GM12891 (cell line): ENCODE results near the gene TTC13.
"Not testable (repeated sequence)": the region's sequence is repeated elsewhere in the genome, so short reads cannot be mapped to it uniquely, and the experiment has no call there.

ENCODE experiments used
- DNase-seq: peaks from one replicate; pipeline ENCODE4 v3.0.0; 2011; ENCODE audit warnings: low spot score; ENCODE audit not compliant: insufficient read length
- FAIRE-seq: peaks from 2 replicates; lab custom pipeline; 2011; peaks lifted over from hg19 to GRCh38; lab: Jason Lieb, UNC
- PAX5 ChIP-seq: IDR thresholded peaks from 2 replicates; pipeline ENCODE4 v1.6.1; 2011; ENCODE audit warnings: low read length, moderate library complexity, mild to moderate bottlenecking; ENCODE audit not compliant: insufficient read depth, severe bottlenecking
- POLR2A ChIP-seq: IDR thresholded peaks from 2 replicates; pipeline ENCODE4 v1.6.1; 2011; ENCODE audit warnings: low read depth, low read length, control low read depth
- POLR2AphosphoS5 ChIP-seq: IDR thresholded peaks from 2 replicates; pipeline ENCODE4 v1.6.1; 2011; ENCODE audit warnings: low read depth, low read length, control low read depth
- POU2F2 ChIP-seq: IDR thresholded peaks from 2 replicates; pipeline ENCODE4 v1.6.1; 2011; ENCODE audit warnings: low read depth, mild to moderate bottlenecking, control low read depth, low read length, moderate library complexity
- SPI1 ChIP-seq: IDR thresholded peaks from 2 replicates; pipeline ENCODE4 v1.6.1; 2011; ENCODE audit warnings: low read depth, low read length, control low read depth
- TAF1 ChIP-seq: IDR thresholded peaks from 2 replicates; pipeline ENCODE4 v1.6.1; 2011; ENCODE audit warnings: low read depth, low read length, control low read depth

TTC13 gene

DNA sequence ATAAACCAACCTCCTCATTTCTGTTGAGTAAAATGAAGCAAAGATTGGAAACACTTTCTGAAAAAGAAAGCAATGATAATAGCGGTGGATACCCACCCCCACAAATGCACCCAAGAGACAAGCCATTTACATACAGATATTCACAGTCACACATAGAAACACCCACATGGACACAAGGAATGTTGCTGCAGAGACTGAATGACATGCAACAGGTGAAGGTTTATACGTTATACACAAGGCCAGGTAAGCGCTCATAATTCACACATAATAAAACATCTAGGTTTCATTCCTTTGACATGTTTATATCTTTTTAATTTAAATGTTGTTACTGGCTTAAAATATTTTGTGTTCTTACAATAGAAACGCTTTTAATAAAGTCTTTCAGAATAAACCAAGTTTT lies 21.5 kb upstream of the TTC13 start:
- FAIRE-seq, result no peak
- TF ChIP-seq POLR2AphosphoS5 (no peak), POLR2A (no peak), TAF1 (no peak), POU2F2 (no peak), SPI1 (no peak), PAX5 (no peak)
- no peak for DNase-seq

DNA sequence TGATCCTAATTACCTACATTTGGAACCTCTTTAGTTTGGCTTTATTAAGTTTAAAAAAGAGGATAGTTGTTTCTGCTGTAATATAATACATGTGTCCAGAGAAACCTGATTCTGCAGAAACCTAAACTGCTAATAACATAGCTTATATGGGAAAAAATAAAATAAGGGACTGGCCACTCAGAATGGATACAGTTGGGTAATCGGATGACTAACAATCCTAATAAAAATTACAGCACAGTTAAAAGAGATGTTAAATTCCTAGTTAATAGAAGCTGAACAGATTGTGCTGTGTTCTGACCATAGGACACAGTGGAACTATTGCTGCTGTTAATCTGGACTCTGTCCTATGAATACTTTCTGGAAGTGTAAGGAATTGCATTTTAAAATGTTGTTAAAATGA lies 16.2 kb upstream of the TTC13 start:
- TF ChIP-seq POLR2AphosphoS5 (no peak), TAF1 (no peak), PAX5 (no peak), POU2F2 (no peak), POLR2A (no peak), SPI1 (no peak)
- DNase-seq (no peak), FAIRE-seq (no peak)

DNA sequence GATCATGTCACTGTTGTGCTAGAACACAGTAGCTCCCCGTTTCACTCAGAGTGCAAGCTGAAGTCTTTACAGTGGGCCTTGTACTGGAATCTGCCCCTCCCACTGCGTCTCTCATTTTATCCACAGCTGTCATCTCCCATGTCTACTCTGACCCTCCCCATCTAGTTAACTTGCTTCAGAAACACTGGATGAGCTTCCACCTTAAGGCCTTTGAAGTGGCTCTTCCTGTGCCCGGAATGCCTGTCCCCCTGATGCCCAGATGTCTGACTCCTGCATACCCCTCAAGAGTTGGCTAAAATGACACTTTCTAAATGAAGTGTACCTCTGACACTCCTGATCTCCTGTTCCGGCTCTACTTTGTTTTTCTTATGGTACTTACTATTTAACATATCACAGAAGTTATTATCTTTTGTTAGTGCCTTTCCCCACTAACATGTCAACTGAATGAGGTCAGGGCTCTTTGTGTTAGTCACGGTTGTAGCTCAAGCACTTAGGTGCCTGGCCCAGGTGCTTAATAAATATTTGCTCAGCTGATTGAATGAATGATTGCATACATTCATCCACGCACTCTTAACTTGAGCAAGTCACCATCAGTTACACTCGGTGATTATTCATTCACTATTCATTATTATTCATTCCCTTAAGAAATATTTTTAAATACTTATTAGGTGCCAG lies 13.6 kb upstream of the TTC13 start:
- FAIRE-seq (no peak), DNase-seq (no peak)
- TF ChIP-seq POLR2A (no peak), POLR2AphosphoS5 (no peak), SPI1 (no peak), TAF1 (no peak), POU2F2 (no peak), PAX5 (no peak)

DNA sequence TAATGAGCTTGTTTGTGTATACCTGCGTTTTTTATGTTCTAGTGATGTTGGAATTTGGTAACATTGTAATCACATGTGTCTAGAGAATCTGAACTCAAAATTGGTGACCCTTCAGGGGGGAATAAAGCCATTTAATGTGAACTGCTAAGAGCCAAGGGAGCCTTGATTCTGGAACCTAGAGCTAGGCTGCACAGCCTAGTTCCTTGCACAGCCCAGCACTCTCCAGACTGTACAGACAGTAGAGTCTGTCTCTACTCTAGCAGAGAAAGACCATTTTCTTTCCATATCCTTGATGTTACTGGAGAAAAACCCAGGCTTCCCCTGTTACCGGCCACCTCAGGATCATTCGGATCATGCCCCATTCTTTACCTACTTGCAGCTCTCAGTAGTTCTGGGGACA lies 8.8 kb upstream of the TTC13 start:
- TF ChIP-seq POLR2AphosphoS5, result no peak
- no peak for TF ChIP-seq PAX5
- TF ChIP-seq POU2F2, result no peak
- TF ChIP-seq TAF1, result no peak
- TF ChIP-seq SPI1, result no peak
- no peak for TF ChIP-seq POLR2A
- FAIRE-seq, result no peak
- no peak for DNase-seq

DNA sequence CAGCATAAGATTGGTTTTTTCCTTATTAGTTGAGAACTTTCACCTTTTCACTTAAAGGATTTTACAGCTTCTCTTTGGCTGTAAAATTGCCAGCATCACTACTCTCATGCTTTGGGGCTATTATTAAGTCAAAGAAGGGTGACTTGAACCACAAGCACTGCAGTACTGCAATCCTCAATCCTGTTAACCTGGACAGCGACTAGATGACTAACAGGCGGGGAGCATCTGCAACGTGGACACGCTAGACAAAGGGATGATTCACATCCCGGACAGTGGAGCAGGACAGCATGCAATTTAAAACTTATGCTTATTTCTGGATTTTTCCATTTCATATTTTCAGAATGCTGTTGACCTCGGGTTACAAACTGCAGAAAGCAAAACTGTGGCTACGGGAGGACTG lies 8.3 kb upstream of the TTC13 start:
- no peak for FAIRE-seq
- no peak for DNase-seq
- TF ChIP-seq POLR2A, result no peak

DNA sequence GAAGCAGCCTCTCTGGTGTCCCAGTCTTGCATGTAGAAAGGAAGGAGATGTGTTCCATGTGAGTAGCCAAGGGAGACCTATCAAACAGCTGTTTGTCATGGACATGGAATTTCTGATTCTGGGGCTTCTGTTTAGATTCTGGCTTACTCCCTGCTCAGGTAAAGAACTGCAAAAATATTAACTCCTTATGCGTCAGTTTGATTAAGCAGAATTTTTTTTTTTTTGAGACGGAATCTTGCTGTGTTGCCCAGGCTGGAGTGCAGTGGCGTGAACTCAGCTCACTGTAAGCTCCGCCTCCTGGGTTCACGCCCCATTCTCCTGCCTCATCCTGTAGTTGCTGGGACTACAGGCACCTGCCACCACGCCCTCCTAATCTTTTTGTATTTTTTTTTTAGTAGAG lies 7.0 kb upstream of the TTC13 start:
- no peak for FAIRE-seq
- no peak for DNase-seq
- TF ChIP-seq TAF1, result no peak
- no peak for TF ChIP-seq POLR2A
- no peak for TF ChIP-seq POLR2AphosphoS5
- no peak for TF ChIP-seq POU2F2
- no peak for TF ChIP-seq SPI1
- TF ChIP-seq PAX5, result no peak

DNA sequence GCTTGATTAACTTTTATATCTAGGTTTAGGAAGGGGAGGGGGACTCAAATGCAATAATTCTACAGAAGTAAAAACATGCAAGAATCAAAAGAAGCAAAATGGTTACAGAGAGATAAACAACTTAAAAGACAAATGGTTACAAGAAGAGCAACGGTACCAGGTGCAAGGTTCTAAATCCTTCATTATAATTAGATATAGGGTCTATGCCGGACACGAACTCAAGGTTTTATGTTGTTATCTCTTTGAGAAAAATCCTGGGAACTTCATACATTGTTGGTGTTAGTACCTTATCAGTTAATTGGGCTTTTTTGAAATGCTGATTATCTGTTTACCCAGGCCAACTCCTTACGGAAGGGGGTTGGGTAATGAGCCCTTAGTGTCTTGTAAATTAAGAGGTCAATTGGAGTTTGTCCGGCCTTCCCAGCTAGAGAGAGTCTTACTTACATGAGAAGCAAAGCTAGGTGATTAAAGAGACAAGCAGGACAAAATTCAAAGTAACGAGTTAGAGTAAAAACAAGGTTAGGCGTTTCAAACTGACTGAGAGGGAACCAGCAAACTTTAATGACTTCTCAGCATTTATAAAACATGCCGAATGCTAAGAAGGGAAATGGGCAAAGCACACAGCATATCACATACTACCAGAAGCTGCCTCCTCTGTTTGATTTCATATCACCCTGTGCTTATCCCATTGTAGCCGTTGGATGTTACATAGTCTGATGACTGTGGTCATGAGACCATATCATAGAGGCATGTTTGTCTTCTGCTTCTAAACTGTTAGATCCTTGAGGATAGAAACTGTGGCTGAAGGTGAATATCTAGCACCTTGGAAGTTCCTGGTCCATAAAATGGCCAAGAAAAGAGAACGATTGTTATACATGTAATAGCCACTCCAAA lies 6.2 kb upstream of the TTC13 start:
- not testable (repeated sequence) for FAIRE-seq, DNase-seq

DNA sequence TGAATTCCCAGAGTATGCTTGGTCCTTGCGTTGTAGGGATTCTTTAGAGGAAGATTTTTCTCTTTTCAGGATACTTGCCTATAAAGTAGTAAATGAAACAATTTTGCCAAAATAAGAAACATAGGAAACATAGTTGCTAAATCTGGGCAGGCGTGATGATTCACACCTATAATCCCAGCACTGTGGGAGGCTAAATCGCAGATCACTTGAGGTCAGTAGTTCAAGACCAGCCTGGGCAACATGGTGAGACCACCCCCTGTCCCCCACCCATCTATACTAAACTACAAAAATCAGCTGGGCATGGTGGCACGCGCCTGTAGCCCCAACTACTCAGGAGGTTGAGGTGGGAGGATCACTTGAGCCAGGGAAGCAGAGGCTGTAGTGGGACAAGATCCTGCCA lies 5.2 kb upstream of the TTC13 start:
- FAIRE-seq, result no peak
- DNase-seq, result no peak
- TF ChIP-seq POU2F2 (no peak), PAX5 (no peak), SPI1 (no peak), POLR2AphosphoS5 (no peak), POLR2A (no peak), TAF1 (no peak)

DNA sequence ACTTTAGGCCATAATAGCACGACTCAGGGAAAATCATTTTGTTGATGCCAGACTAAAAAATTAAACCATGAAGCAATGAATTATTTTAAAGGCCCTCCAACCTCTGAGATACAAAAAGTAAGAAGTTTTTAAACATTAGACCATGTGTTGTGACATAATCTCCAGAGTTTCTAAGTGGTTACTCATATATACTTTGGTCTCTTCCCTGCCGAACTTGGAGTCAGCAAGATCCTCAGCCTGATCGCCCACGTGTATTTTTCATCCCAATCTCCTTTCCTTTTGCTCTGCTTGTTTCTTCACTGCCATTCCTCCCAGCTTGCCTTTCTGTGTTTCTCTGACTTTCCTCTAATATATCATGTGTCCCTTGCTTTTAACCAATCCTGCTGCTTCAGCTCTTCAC lies 4.0 kb upstream of the TTC13 start:
- FAIRE-seq (no peak), DNase-seq (no peak)
- TF ChIP-seq POLR2A (no peak), PAX5 (no peak), TAF1 (no peak), POU2F2 (no peak), SPI1 (no peak), POLR2AphosphoS5 (no peak)

DNA sequence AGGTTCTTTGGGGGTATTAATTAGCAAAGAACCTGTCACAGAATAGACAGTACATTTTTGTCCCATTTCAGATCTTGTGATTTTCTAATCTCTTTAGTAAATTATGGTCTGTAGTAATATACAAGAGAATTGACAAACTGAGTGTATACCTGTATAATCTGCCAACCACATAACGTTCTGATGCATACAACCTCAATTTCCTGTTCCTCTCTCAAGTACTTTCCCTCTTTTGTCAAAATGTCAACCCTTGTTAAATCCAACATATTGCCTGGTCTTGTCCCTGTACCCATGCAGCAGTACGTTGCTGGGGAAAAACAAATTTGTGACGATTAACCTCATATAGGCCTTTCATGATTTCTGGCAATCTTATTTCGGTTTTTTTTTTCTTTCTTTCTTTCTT lies 1.3 kb upstream of the TTC13 start:
- no peak for DNase-seq
- TF ChIP-seq SPI1 (peak; percentile 54), TAF1 (no peak)
- FAIRE-seq, result peak; percentile 9

DNA sequence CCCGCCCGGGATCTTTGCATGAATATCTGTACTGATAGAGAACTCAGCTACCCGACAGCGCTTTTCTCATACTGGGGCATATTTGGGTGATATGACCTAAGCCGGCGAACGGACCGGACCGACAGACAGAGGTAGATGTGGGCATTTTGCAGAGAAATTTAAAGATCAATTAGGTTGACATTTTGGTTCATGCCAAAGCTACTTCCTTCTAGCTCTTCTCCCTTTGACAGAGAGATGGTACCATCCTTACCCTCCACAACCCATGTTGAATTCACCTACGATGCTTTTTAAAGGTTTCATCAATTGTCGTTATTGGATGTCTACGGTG lies 692 bp upstream of the TTC13 start:
- no peak for FAIRE-seq
- DNase-seq, result no peak
- no peak; the same call in 1 of the 2 replicates for TF ChIP-seq POU2F2
